H1 (cell line): ENCODE results near the gene ATP2A3.

Experiments used
- CTCF ChIP-seq, 3 experiments: IDR thresholded peaks; 1 replicate in 2 of 3; 2 replicates in 1 of 3; pipeline versions ENCODE4 v1.5.1 to v1.6.1; 2011; ENCODE audit warnings: low read length in 3 of 3, mild to moderate bottlenecking in 3 of 3, inconsistent platforms in 2 of 3, low read depth in 1 of 3, moderate library complexity in 1 of 3; ENCODE audit not compliant: insufficient read depth in 1 of 3; ENCODE audit errors: control extremely low read depth in 1 of 3
- MAX ChIP-seq: IDR thresholded peaks from 2 replicates; pipeline ENCODE4 v1.6.1; 2012; ENCODE audit warnings: inconsistent platforms
- SP2 ChIP-seq: IDR thresholded peaks from 2 replicates; pipeline ENCODE4 v1.6.1; 2012; ENCODE audit warnings: mild to moderate bottlenecking, low read length, inconsistent platforms

GRCh38 chr17:3917391-3917931, 46.8 kb downstream of the ATP2A3 start:
- TF ChIP-seq MAX (no peak), SP2 (no peak), CTCF (IDR thresholded peaks at IDR 0.05; ENCODE audit: control extremely low read depth in 1 of 3, insufficient read depth in 1 of 3, low read depth in 1 of 3, low read length in 3 of 3) (no peak)
